Hematopoietic multipotent progenitor cell (in vitro differentiated cells): ENCODE results near the gene PTH2. TPM values are rescaled to one million over a fixed set of nuclear protein-coding genes. Genes with fewer than 3 reads are reported as not detected.
A peak's percentile ranks its signal among the peaks of the same experiment; 100 is the strongest.
"Not testable (repeated sequence)": the region's sequence is repeated elsewhere in the genome, so short reads cannot be mapped to it uniquely, and the experiment has no call there.

Source experiments
- DNase-seq, 3 donors: peaks; one replicate each; pipeline ENCODE4 v3.0.0-alpha.2; 2011 to 2015; ENCODE audit warnings: low read depth in 2 of 3, low spot score in 2 of 3
- total RNA-seq: library from RNA; depleted of rRNA; stranded (reverse); fragments of >200 nt; gene quantifications from one replicate; pipeline ENCODE4 v1.2.3, GENCODE V29; 2012

The PTH2 gene
- total RNA-seq, 1 donor, result not detected

- no peak for DNase-seq
Measured at GRCh38 chr19:49450405-49450804, 27.2 kb upstream of the PTH2 start.

GRCh38 chr19:49448432-49448786 is 25.2 kb upstream of the PTH2 start:
- no peak for DNase-seq

- no peak for DNase-seq
Measured at GRCh38 chr19:49447485-49448431, 24.5 kb upstream of the PTH2 start.

- no peak for DNase-seq
Measured at GRCh38 chr19:49445997-49446396, 22.8 kb upstream of the PTH2 start.

- not testable (repeated sequence) for DNase-seq
Measured at GRCh38 chr19:49444100-49444700, 21.0 kb upstream of the PTH2 start.

- DNase-seq, result peak; percentile 91 to 96 (median 95)
Measured at GRCh38 chr19:49443366-49444099, 20.3 kb upstream of the PTH2 start.

GRCh38 chr19:49442771-49443365 is 19.6 kb upstream of the PTH2 start:
- DNase-seq, result no peak

- DNase-seq, result no peak
Measured at GRCh38 chr19:49442354-49442753, 19.1 kb upstream of the PTH2 start.

- DNase-seq, result no peak
Measured at GRCh38 chr19:49441960-49442350, 18.7 kb upstream of the PTH2 start.

- DNase-seq, result peak in 2 of 3 donors; percentile 47 to 53
Measured at GRCh38 chr19:49441210-49441959, 18.1 kb upstream of the PTH2 start, which contains the start of gene SLC17A7. SLC17A7 (minus strand) TSS chr19:49441527; CDS start chr19:49441379, 148 bp downstream.

GRCh38 chr19:49440439-49441209 is 17.4 kb upstream of the PTH2 start:
- DNase-seq, result no peak

GRCh38 chr19:49439836-49440235 is 16.6 kb upstream of the PTH2 start:
- DNase-seq, result no peak

- no peak for DNase-seq
Measured at GRCh38 chr19:49438261-49438660, 15.0 kb upstream of the PTH2 start.

GRCh38 chr19:49437231-49437630 is 14.0 kb upstream of the PTH2 start:
- DNase-seq, result no peak

GRCh38 chr19:49436381-49437017 is 13.3 kb upstream of the PTH2 start:
- peak in 2 of 3 donors; percentile 71 to 77 for DNase-seq

- no peak for DNase-seq
Measured at GRCh38 chr19:49435670-49436069, 12.4 kb upstream of the PTH2 start.

- no peak for DNase-seq
Measured at GRCh38 chr19:49434907-49435583, 11.8 kb upstream of the PTH2 start.

GRCh38 chr19:49433240-49433901 is 10.1 kb upstream of the PTH2 start:
- DNase-seq, result no peak
